LoVo (cell line): Measurements from ENCODE around the gene KCNG4.

Experiments
- DNase-seq: peaks from one replicate; pipeline ENCODE4 v3.0.0-alpha.2; 2016; ENCODE audit warnings: low spot score

The KCNG4 gene

DNA sequence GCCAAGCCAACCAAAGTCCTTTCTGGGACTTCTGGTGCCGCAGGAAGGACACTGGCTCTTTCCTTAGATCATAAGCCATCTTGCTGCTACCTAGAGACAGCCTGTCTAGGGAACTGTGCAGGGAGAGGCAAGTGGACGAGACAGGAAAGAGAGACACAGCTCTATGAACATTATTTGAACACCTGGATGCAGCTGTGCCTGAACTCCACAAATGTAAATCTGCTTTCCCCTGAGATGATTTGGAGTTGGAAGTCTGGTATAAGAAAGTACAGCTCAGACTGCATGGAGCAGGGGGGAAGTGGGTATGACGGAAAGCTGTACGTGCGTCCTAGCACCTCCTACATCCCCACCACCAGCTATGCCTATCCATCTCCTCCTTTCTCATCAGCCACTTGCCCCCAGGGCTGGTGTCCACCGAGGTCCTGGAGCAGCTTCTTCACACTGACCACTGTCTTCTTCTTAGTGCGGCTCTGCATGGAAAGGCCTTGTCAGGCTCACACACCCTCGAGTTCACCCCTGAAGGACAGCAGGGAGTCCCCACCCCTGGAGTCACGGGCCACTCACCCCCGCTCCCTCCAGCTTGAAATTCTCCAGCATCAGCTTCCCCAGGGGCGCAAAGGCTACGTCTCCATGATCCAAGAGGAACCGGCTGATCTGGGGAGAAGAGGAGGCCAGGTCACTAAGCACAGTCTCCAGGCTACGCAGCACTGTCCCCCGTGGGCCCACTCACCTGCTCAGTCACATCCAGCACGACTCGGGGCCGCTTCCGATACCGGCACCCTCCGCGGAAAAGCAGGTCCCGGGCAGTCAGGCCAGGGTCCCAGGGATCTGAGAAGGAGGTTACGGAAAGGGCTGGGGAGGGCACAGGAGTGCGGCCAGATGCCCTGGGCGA, 56.9 kb downstream of the KCNG4 start:
- DNase-seq = no peak

DNA sequence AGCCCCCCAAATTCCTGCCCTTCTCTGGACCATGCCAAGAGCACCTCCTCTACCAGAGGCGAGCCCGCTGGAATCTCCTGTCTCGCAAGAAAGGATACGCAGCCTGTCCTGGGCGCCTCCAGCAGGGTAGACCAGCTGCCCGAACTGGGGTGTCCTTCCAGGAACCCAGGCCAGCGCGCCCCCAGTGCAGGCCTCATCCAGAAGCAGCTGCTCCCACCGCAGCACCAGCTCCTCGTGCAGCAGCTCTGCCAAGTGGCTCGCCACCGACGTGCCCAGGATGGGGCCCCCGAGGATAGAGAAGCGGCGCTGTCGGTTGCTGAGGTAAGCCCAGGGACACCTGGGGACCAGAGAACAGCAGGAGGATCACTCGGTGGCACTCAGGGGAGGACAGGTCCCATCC, 57.7 kb downstream of the KCNG4 start:
- no peak for DNase-seq

DNA sequence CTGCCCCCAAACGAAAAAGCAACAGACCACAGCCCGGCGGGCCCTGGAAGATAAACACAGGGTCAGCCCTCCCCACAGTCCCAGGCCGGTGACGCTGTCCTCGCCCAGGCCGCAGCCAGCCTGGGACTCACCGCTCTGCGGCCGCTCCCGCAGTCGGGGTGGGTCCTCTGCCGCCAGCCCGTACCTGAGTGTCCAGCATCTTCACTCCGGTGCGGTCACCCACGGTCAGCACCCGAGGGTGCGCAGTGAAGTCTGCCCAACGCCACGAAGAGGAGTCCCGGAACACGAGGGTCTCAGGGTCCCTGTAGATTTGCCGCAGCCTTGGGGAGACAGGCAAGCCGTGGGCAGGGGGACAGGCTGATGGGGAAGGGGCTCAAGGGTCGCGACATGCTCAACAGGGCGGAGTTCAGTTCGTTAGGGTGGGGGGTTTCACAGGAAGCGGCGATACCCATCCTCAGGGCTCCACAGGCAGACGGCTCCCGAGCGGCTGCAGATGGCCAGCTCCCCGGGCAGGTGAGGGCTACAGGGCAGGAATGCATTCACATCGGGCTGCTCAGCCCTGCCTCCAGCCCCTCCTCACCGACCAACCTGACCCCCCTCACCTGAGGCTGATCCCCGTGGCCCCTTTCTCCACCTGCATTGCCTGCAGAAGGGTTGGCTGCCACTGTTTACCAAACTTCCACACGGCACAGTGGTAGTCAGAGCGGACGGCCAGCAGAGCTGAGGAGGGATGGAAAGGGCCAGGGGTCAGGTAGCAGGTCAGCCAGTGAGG, 58.5 kb downstream of the KCNG4 start:
- DNase-seq = no peak

DNA sequence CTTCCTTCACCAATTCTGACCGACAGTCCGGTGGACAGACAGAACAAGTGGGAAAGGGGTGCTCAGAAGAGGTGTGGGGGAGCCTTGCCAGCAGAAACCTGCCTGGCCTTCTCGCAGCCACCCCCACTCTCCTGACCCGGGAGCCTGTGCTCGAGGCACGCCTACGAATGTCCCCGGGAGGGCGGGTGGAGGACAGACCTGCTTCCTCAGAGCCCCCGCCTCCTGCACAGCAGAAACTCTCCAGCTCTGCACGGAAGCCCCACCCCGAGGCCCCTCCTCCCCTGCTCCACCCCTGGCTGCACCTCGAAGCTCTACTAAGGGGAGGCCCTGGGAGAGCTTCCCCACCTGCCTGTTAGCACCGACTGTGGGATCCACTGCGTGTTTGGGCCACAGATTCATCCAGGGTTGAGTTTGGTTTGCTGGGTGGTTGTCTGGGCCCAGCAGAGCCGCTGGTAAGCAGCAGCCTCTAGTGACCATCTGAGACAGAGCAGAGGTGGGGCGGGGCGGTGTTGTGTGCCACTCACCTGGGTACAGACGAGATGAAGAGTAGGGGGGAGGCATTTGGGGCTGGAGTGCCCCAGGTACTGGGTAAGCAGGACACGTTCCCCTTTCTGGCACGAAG, 59.2 kb downstream of the KCNG4 start:
- no peak for DNase-seq

DNA sequence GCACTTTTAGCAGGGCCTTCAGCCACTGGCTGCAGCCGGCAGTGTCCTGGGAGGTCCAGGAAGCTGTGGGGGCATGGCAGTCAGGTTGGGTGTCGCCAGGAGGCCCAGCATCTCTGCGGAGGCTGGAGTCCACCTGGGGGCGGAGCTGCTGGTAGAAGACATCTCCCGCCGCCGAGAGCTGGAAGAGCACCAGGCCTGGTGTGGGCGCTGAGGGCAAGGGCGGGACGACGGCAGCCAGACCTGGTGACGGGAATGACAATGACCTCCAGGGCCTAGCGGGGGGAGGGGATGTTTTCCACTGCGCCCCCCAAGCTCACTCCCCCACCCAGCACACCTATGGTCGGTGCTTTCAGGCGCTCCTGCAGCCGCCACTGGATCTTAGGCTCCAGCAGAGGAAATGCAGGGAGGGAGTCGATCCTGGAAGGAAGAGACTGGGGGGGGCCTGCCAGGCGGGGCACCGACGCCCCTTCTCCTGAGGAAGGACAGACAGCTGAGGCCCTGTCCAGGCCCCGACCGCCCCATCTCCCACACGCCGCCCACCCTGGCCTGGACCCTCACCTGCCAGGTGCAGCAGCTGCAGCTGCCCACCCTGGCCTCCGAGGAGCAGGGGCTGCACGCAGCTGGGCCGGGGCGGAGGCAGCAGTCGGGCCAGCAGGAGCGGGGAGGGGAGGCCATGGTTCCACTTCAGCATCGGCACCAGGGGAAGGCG, 60.0 kb downstream of the KCNG4 start:
- DNase-seq = no peak

DNA sequence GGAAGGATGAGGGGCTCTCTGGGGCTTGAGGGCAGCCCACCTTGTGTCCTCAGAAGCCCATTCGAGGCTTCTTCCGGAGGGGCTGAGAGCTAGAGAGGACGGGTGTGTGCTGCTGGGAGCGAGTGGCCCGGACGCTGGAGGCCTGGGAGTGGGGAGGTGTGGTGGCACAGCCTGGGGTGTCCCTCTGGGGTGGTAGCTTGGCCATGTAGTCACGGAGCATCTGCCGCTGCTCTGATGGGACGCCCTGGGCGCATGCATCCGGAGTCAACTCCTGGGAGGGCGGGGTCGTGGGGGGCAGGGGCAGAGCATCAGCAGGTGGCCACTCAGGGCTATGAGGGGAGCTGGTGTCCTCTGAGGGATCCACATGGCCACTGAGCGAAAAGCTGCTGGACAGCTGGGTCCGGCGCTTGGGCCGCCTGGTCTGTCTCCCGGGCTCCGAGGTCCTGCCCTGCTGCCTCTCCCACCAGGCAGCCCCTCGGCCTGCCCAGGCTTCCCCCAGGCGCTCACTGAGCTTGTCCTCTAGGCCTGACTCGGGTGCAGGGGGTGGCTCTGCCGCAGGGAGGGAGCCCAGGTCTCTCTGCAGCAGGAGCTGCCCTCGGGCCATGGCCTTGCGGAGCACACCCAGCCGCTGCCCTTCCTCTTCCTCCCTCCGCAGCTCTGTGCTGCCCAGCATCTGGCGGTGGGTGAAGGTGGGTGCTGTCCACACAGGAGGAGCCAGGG, 60.8 kb downstream of the KCNG4 start:
- no peak for DNase-seq

DNA sequence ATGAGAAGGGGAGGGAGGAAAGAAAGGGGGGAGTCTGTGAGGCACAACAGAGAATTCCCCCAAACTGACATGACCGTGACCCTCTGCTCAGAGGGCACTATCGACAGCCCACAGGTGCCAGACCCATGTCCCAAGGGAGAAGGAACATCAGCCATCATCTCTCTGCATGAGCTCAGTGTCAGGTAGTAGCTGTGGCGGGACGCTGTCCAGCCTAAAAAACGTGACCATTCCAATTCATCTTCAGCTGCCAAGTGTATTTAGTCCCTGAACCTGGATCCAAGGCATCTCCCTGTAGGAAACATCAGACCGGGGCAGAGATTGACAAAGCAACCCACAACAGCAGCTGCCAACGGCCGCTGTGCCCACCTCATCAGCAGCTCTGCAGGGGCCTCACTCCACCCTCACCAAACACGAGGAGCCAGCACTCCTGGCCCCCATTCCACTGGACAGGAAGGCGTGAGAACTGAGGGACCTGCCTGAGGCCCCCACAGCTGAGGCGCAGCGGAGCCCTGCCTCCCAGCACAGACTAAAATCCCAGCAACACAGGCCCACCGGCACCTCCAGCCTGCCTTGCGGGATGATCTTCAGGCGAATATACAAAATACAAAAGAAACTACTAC, 61.6 kb downstream of the KCNG4 start:
- DNase-seq = no peak

DNA sequence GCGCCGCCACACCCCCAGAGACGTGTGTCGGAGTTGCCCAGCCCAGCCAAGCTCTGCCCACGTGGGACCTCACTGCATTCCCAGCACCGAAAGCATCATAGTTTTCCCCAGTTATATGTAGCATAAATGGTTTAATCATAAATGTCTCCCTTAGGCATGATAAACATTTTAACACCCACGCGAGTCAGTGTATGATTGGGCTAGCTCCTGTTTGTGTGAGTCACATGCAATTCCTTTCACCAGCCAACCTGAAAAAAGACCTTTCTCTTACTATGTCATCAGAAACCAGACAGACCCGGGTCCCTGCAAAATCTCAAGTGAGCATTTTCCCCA, 62.1 kb downstream of the KCNG4 start:
- no peak for DNase-seq

DNA sequence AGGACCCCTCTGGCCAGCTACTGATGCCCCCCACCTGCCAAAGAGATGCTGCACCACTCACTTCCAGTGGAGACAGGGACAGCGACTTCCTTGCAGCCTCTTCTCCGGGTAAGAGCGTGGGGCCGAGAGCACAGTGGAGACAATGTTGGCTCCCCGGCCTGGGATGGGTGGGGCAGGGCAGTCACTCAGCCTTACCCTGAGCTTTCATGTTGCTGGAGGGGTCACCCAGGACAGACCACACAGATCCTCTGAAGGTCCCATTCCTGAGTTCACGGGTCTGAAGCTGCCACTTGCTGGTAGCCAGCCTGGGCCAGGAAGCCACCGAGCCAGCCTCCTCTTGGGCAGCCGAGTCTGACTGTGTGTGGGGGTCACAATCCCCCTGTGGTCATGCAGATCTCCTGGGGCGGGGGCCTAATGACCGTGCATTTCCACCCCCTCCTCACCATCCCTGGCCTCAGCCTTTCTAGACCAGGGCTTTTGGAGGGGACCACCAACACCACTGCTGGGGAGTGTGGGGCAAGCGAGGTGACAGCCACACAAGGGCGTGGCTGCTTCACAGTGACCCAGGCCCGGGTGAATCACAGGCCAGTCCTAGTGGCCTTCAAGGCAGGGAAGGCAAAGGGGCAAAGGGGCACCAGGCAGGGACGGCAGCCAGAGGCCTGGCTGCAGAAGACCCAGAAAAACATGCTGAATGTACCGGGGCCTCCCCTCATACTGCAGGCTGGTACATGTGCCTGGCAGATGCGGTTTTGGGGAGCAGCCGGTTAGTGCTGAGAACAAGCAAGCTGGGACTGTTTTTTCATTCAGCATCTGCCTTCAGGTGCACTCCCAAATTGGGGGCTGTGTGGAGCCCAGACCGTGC, 63.4 kb downstream of the KCNG4 start:
- no peak for DNase-seq

DNA sequence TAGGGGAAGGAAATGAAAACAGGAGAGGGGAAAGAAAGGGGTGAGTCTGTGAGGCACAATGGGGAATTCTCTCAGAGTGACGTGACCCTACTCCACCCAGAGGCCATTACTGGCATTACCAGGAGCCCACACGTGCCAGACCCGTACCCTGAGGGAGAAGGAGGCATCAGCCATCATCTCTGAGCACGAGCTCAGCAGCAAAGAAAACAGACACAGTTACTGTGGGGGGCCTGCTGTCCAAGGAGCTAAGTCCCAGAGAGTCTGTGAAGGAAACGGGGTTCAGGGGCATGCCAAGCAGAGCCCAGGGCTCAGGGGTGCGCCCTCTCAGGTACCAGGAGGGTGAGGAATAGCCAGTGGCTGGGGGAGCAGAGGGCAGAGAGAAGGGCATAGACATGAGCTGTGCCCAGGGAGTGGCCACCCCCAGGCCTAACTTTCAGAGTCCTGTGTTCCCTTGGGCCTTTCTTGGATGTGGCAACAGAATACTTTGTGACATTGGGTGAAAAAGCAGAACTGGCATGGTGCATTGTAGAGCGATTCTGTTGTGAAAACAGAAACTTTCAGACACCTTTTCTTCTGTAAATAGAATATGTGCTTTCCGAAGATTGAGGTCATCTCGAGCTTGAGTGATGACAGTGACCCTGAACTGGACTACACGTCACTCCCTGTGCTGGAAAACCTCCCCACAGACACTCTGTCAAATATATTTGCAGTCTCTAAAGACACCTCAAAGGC, 64.3 kb downstream of the KCNG4 start:
- peak; percentile 58 for DNase-seq

DNA sequence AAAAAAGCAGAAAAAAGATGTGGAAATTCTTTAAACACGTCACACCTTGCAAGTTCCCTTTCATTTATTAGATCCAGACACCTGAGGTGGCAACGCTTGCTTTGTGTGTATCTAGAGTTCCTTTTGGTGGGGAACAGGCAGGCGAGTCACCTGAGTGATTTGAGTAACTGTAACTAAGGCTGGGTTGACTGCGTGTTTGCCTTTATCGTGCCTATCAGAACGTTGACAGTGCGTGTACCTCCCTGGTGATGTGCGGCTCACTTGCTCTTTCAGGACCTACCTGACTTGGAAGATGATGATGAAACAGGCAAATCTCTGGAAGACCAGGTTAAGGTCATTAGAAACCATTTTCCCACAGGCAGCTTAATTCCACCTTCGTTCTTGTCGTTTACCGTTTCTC, 65.4 kb downstream of the KCNG4 start:
- DNase-seq = no peak

DNA sequence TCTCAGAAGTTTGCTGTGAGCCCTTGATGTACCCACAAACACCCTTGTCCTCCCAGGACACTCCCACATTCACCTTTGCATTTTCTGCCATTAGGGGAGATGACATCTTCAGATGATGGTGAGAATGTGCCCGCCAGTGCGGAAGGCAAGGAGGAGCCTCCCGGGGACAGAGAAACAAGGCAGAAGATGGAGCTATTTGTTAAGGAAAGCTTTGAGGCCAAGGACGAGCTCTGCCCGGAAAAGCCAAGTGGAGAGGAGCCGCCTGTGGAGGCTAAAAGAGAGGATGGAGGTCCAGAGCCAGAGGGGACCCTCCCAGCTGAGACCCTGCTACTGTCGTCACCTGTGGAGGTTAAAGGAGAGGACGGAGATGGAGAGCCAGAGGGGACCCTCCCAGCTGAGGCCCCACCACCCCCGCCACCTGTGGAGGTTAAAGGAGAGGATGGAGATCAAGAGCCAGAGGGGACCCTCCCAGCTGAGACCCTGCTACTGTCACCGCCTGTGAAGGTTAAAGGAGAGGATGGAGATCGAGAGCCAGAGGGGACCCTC, 70.0 kb downstream of the KCNG4 start:
- DNase-seq = no peak
